Measurements from ENCODE around the gene WNT7B.

The WNT7B gene

GRCh38 chr22:45884201-45885062, 92.5 kb downstream of the WNT7B start:
- no peak for DNase-seq

GRCh38 chr22:45883811-45884170, 93.2 kb downstream of the WNT7B start:
- DNase-seq = no peak

- no peak for DNase-seq
Measured at GRCh38 chr22:45882881-45883810, 93.8 kb downstream of the WNT7B start.

GRCh38 chr22:45881524-45881875, 95.5 kb downstream of the WNT7B start:
- DNase-seq = no peak

GRCh38 chr22:45880716-45881523, 96.0 kb downstream of the WNT7B start:
- DNase-seq = no peak

- DNase-seq = no peak
Measured at GRCh38 chr22:45880091-45880715, 96.8 kb downstream of the WNT7B start.

- DNase-seq = no peak
Measured at GRCh38 chr22:45879552-45879949, 97.4 kb downstream of the WNT7B start.

- DNase-seq = no peak
Measured at GRCh38 chr22:45878901-45879551, 97.9 kb downstream of the WNT7B start.

- no peak for DNase-seq
Measured at GRCh38 chr22:45878051-45878781, 98.7 kb downstream of the WNT7B start.

- DNase-seq = no peak
Measured at GRCh38 chr22:45877651-45878050, 99.3 kb downstream of the WNT7B start.

GRCh38 chr22:45877036-45877380, 100.0 kb downstream of the WNT7B start:
- DNase-seq = no peak

- no peak for DNase-seq
Measured at GRCh38 chr22:45876136-45877035, 100.6 kb downstream of the WNT7B start.

- DNase-seq = no peak
Measured at GRCh38 chr22:45872659-45873263, 104.2 kb downstream of the WNT7B start.

GRCh38 chr22:45871721-45872120, 105.2 kb downstream of the WNT7B start:
- no peak for DNase-seq
